Measurements from ENCODE around the gene SPRED1. TPM values are rescaled to one million over a fixed set of nuclear protein-coding genes. Genes with fewer than 3 reads are reported as not detected.

SPRED1 gene
- total and polyA plus RNA-seq, 2 of the 4 experiments (the other 2 are of a cell fraction) = 6.6 to 17.9 TPM

DNA sequence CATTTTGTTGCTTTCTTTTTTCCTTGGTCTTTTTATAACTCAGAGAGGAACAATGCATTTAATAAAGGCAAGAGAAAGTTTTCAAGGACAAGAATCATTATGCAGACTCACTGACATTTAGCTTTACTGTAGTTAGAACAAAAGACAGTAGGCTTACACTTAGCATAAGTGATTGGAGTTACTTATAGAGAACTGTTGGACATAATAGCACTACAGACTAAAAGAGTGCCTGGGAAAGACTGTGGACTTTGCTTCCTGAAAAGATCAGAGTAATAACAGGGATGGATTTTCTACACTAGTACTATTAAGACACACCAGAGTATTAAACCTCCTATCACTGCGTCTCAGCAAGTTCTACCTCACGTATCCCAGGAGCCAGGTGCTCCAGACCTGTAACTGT is 39.3 kb upstream of the SPRED1 start:
- Histone ChIP-seq H3K18ac (ENCODE audit: low read depth, low read length) (no peak overlapping the region), H3K56ac (ENCODE audit: extremely low read depth, insufficient read depth, low read length) (no peak overlapping the region), H2BK120ac (ENCODE audit: low read depth, low read length) (no peak overlapping the region), H2BK20ac (ENCODE audit: low read depth, low read length) (no peak overlapping the region), H2AK9ac (replicated peaks; ENCODE audit: low read depth, low read length, poor library complexity) (no peak overlapping the region), H3K79me1 (ENCODE audit: low read depth in 1 of 2, low read length in 2 of 2) (no peaks in the 10 kb centered on the region), H3K4me1 (ENCODE audit: control insufficient read depth, insufficient read depth, low read length) (peaks cover 5% of the 10 kb centered on the region), H3K4me3 (ENCODE audit: insufficient read depth, low read depth, low read length) (no peak overlapping the region), H3K9me3 (ENCODE audit: control insufficient read depth, insufficient read depth, low read length) (no peaks in the 10 kb centered on the region), H2AFZ (replicated peaks; ENCODE audit: low read length, poor library complexity) (no peak overlapping the region), H3K36me3 (ENCODE audit: control insufficient read depth, insufficient read depth, low read length) (no peaks in the 10 kb centered on the region), H3K27me3 (ENCODE audit: control insufficient read depth, insufficient read depth, low read length) (peaks cover 6% of the 10 kb centered on the region), H3K9me1 (ENCODE audit: insufficient read depth, low read length) (peaks cover 7% of the 10 kb centered on the region; the same call in 1 of the 2 replicates), H3K4ac (ENCODE audit: low read depth, low read length) (no peak overlapping the region), H2AK5ac (ENCODE audit: low read depth, low read length) (no peak overlapping the region), H4K91ac (ENCODE audit: insufficient read depth, low read depth, low read length) (no peak overlapping the region), H4K8ac (ENCODE audit: low read depth in 2 of 2, low read length in 2 of 2) (no peak overlapping the region), H3K9ac (ENCODE audit: low read depth, low read length) (no peak overlapping the region), H3K4me2 (ENCODE audit: low read depth, low read length) (no peak overlapping the region), H2BK5ac (ENCODE audit: low read depth, low read length, poor library complexity, severe bottlenecking) (no peak overlapping the region), H2BK15ac (ENCODE audit: low read depth, low read length) (no peak overlapping the region), H3K27ac (ENCODE audit: insufficient read depth, low read length) (no peak overlapping the region), H4K20me1 (ENCODE audit: insufficient read depth, low read length) (no peaks in the 10 kb centered on the region), H3K14ac (replicated peaks; ENCODE audit: low read depth, low read length) (no peak overlapping the region), H3K23ac (ENCODE audit: low read depth, low read length) (no peak overlapping the region), H4K5ac (ENCODE audit: low read depth, low read length) (no peak overlapping the region)
- in situ Hi-C loops (cut with MboI; ENCODE audit: low sequenced_read_pairs) = no loop called here
- 100% methylated on average over 2 of the region's 2 CpGs; no CpG with 5 or more reads in 1 of the 2 experiments for WGBS, 2 experiments (ENCODE audit: extremely low coverage in 2 of 2, insufficient read length in 1 of 2)
- DNase-seq = no peak
- POLR2A ChIA-PET (ENCODE audit: unreplicated experiment) = no interaction called here
- no TSS peak for BruUV-seq (replicated peaks)
- no peak for TF ChIP-seq SMC3 (IDR thresholded peaks at IDR 0.05; ENCODE audit: low read depth, low read length)
- intact Hi-C loops (cut with micrococcal nuclease) = no loop called here
- dilution Hi-C loops (cut with HindIII; ENCODE audit: low sequenced_read_pairs, unreplicated experiment) = no loop called here
- no peak for ATAC-seq (ENCODE audit: low read depth)
- CTCF ChIA-PET = no interaction called here
